Breast epithelium (tissue), 3 donors: Measurements from ENCODE around the gene CTH.

Experiments used
- POLR2A ChIP-seq: fragments of 450-650 bp; IDR thresholded peaks from one replicate; pipeline ENCODE4 v1.6.1; 2016; ENCODE audit warnings: antibody characterized with exemption, mild to moderate bottlenecking, moderate library complexity
- POLR2AphosphoS5 ChIP-seq, 3 donors: sonication (generic); formaldehyde crosslinking; IDR thresholded peaks; one replicate each; pipeline ENCODE4 v1.6.1; 2017; ENCODE audit warnings: antibody characterized with exemption in 3 of 3
- TF ChIP-seq, protein P1 (sequence below), 3 donors: fragments of 450-650 bp; IDR thresholded peaks; one replicate each; pipeline ENCODE4 v1.5.1; 2016 to 2017; ENCODE audit warnings: antibody characterized with exemption in 3 of 3, mild to moderate bottlenecking in 3 of 3, moderate library complexity in 3 of 3

DNA sequence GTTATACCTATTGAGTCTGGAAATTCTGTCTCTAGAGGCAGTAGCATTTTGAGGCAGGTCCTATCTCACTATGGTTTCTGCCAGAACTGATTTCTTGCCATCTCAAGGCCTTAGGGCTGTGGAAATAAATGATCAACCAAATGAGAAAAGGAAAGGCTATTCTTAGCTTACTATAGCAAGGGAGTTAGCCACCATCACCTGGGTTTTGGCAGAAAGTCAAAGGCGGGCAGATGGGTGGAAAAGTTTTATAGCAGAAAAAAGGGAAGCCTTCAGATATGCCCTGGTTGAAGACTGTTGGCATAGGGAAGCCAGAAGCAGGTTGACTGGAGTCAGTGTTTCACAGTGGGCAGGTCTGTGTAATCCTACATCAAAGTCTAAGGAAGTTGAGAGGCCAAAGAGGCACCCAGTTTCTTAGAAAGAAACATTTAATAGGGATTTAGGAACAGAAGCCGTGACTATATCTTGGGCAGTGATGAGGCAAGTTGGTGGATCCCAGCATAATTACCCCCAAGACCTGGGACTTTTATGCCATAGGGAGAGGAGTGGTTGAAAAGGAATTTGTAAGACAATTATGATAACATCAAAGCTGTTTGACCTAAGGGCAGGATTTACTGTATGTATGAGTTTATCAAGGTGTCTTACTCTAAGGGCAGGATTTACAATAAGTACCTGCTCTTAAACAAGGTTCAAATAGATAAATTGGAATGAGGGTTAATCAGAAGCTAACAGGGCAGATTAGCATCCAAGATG lies 29.7 kb downstream of the CTH start:
- TF ChIP-seq, protein P1, sequence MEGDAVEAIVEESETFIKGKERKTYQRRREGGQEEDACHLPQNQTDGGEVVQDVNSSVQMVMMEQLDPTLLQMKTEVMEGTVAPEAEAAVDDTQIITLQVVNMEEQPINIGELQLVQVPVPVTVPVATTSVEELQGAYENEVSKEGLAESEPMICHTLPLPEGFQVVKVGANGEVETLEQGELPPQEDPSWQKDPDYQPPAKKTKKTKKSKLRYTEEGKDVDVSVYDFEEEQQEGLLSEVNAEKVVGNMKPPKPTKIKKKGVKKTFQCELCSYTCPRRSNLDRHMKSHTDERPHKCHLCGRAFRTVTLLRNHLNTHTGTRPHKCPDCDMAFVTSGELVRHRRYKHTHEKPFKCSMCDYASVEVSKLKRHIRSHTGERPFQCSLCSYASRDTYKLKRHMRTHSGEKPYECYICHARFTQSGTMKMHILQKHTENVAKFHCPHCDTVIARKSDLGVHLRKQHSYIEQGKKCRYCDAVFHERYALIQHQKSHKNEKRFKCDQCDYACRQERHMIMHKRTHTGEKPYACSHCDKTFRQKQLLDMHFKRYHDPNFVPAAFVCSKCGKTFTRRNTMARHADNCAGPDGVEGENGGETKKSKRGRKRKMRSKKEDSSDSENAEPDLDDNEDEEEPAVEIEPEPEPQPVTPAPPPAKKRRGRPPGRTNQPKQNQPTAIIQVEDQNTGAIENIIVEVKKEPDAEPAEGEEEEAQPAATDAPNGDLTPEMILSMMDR (IDR thresholded peaks at IDR 0.05) = no peak
- TF ChIP-seq POLR2A (no peak), POLR2AphosphoS5 (IDR thresholded peaks at IDR 0.05) (no peak)
